DND-41 (cell line): Measurements from ENCODE around the gene TAX1BP3.

Experiments
- ATAC-seq: fragments of 200-7000 bp; cut with Tn5 transposase; 3 replicates; pipeline ENCODE4 v1.9.1; 2021; ENCODE audit warnings: low read depth; ENCODE audit not compliant: insufficient read depth
- DNase-seq: peaks from one replicate; pipeline ENCODE4 v3.0.0-alpha.2; 2020
- H2AFZ ChIP-seq: 2 replicates; pipeline ENCODE4 v1.6.0; 2012; ENCODE audit warnings: low read depth, low read length
- H3K27ac ChIP-seq: 2 replicates; pipeline ENCODE4 v1.5.1; 2012; ENCODE audit warnings: low read length, inconsistent platforms
- H3K27me3 ChIP-seq: fragments of 200-600 bp; sonication (generic); 2 replicates; pipeline ENCODE4 v1.6.0; 2012; ENCODE audit warnings: low read length, mild to moderate bottlenecking, inconsistent platforms; ENCODE audit not compliant: insufficient read depth, poor library complexity
- H3K36me3 ChIP-seq: 2 replicates; pipeline ENCODE4 v1.5.1; 2012; ENCODE audit warnings: low read length, inconsistent platforms; ENCODE audit not compliant: insufficient read depth
- H3K4me1 ChIP-seq: 2 replicates; pipeline ENCODE4 v1.5.1; 2012; ENCODE audit warnings: mild to moderate bottlenecking, low read length; ENCODE audit not compliant: insufficient read depth
- H3K4me2 ChIP-seq: 2 replicates; pipeline ENCODE4 v1.6.0; 2012; ENCODE audit warnings: mild to moderate bottlenecking, moderate library complexity, low read length, inconsistent platforms; ENCODE audit not compliant: insufficient read depth
- H3K4me3 ChIP-seq, 2 experiments: fragments of 200-600 bp in 1 of 2; shearing (Covaris generic) in 1 of 2; 2 replicates each; pipeline ENCODE4 v1.5.1; 2012 to 2016; ENCODE audit warnings: inconsistent platforms in 2 of 2, low read length in 2 of 2, mild to moderate bottlenecking in 2 of 2, low read depth in 1 of 2, moderate library complexity in 1 of 2
- H3K79me2 ChIP-seq: 2 replicates; pipeline ENCODE4 v1.6.0; 2012; ENCODE audit warnings: low read length, inconsistent platforms; ENCODE audit not compliant: insufficient read depth
- H3K9ac ChIP-seq: 2 replicates; pipeline ENCODE4 v1.6.0; 2012; ENCODE audit warnings: low read depth, mild to moderate bottlenecking, inconsistent platforms, low read length, moderate library complexity
- H3K9me3 ChIP-seq: 2 replicates; pipeline ENCODE4 v1.5.1; 2012; ENCODE audit warnings: low read length, moderate library complexity, mild to moderate bottlenecking, inconsistent platforms; ENCODE audit not compliant: insufficient read depth, severe bottlenecking
- H4K20me1 ChIP-seq: 2 replicates; pipeline ENCODE4 v1.6.0; 2012; ENCODE audit warnings: low read length; ENCODE audit not compliant: insufficient read depth
- EZH2 ChIP-seq: IDR thresholded peaks from 3 replicates; pipeline ENCODE4 v1.6.1; 2012; ENCODE audit warnings: borderline replicate concordance, low read depth, mild to moderate bottlenecking, moderate library complexity, low read length, inconsistent platforms; ENCODE audit not compliant: severe bottlenecking
- TF ChIP-seq, protein P1 (sequence below): IDR thresholded peaks from 2 replicates; pipeline ENCODE4 v1.5.1; 2012; ENCODE audit warnings: borderline replicate concordance, low read length, moderate library complexity, mild to moderate bottlenecking; ENCODE audit not compliant: poor library complexity, severe bottlenecking; ENCODE audit errors: extremely low read depth

Gene TAX1BP3

DNA sequence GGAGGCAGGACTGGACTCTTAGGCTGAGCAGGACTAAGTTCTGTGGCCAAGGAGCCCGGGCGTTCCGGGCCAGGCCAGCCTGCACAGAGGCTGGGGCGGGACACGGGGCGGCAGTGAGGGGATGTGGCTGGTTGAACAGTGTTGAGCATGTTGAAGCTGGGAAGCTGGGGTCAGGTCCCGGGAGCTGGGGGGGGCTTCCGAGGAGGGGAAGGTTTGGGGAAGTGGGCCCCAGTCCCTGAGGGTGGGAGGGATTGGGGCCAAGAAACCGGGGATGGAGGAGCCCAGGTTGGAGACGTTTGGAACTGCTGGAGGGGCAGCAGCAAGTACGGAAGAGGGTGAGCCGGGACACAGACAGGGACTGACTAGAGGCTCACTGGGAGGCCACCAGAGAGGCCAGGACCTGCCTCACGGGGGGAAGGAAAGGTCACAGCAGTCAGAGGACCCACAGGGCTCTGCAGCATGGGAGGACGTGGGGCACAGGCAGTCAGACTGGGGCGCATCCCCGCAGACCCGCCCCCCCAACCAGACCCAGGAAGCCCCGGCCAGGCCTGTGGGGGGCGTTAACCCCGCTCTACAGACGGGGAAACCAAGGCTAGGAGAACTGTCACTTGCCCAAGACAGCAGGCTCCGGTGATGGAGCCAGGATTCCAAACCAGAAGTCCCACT lies 9.5 kb downstream of the TAX1BP3 start:
- H4K20me1 ChIP-seq = peaks cover 3% of the 10 kb centered on the region; the same call in 1 of the 2 replicates
- no peaks in the 10 kb centered on the region for H3K79me2 ChIP-seq
- no peak overlapping the region for H3K4me2 ChIP-seq
- H3K4me3 ChIP-seq = no peak overlapping the region
- H3K9ac ChIP-seq = no peak overlapping the region
- no peak for TF ChIP-seq EZH2
- TF ChIP-seq, protein P1, sequence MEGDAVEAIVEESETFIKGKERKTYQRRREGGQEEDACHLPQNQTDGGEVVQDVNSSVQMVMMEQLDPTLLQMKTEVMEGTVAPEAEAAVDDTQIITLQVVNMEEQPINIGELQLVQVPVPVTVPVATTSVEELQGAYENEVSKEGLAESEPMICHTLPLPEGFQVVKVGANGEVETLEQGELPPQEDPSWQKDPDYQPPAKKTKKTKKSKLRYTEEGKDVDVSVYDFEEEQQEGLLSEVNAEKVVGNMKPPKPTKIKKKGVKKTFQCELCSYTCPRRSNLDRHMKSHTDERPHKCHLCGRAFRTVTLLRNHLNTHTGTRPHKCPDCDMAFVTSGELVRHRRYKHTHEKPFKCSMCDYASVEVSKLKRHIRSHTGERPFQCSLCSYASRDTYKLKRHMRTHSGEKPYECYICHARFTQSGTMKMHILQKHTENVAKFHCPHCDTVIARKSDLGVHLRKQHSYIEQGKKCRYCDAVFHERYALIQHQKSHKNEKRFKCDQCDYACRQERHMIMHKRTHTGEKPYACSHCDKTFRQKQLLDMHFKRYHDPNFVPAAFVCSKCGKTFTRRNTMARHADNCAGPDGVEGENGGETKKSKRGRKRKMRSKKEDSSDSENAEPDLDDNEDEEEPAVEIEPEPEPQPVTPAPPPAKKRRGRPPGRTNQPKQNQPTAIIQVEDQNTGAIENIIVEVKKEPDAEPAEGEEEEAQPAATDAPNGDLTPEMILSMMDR = no peak
- DNase-seq = no peak
- ATAC-seq = no peak
- H3K27me3 ChIP-seq = no peaks in the 10 kb centered on the region
- no peak overlapping the region for H2AFZ ChIP-seq
- H3K27ac ChIP-seq = no peak overlapping the region
- H3K9me3 ChIP-seq = no peaks in the 10 kb centered on the region
- H3K36me3 ChIP-seq = peaks cover 17% of the 10 kb centered on the region
- no peaks in the 10 kb centered on the region for H3K4me1 ChIP-seq

DNA sequence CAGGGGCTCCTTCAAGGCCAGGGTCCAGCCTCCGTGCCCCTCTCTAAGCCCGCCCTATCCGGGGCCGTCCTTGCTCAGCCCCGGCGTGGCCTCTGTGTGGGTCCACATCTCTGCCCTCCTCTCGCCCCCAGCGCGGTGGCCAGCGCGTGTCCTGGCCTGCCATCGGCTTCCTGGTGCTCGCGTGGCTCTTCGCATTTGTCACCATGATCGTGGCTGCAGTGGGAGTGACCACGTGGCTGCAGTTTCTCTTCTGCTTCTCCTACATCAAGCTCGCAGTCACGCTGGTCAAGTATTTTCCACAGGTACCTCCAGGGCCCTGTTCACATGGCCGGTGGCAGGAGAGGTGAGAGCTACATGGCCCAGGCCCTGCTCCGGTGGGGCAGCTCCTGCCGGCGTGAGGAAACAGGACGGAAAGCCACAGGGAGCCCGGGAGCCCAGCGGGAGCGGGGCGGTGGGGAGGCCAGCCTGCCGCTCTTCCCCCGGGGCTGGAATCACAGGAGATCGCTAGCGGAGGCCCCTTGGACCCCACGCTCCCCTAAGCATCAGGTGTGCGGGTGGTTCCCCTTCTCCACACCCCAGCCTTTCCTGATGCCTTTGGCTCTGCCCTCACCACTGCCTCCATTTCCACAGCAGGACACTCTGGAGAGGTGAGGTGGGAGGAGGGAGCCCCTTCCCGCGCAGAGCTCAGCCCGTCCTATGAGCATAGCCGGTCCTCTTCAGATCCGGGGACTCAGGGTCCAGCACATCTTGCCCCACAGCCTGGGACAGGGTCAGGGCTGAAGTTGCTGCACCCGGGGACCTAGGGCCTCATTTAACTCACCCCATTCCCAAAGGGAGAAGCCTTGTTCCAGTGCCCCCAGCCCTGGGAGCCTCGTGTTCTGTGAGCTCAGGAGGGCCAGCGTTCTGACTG lies 10.2 kb downstream of the TAX1BP3 start:
- Histone ChIP-seq H4K20me1 (no peaks in the 10 kb centered on the region), H3K27me3 (no peaks in the 10 kb centered on the region), H3K4me3 (no peak overlapping the region), H3K9me3 (no peaks in the 10 kb centered on the region), H3K79me2 (no peaks in the 10 kb centered on the region), H3K9ac (no peak overlapping the region), H3K27ac (no peak overlapping the region), H2AFZ (no peak overlapping the region), H3K36me3 (peaks cover 12% of the 10 kb centered on the region; the same call in 1 of the 2 replicates), H3K4me2 (no peak overlapping the region), H3K4me1 (no peaks in the 10 kb centered on the region)
- ATAC-seq (no peak), DNase-seq (no peak)
- no peak for TF ChIP-seq EZH2
- TF ChIP-seq, protein P1 = no peak

DNA sequence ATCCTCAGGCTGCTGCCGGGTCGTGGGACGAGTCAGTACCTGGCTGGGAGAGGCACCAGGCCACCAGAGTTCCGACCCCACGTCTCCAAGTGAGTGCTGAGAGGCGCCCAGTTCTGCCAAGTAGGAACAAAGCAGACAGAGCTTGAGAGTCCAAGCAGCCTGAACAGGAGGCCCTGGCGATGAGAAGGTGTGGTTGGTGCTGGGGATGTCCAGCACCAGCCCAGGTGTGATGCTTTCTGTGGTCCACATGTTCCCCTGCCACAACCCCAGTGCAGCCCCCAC lies 10.8 kb downstream of the TAX1BP3 start:
- Histone ChIP-seq H3K9me3 (no peaks in the 10 kb centered on the region), H4K20me1 (no peaks in the 10 kb centered on the region), H3K27ac (no peak overlapping the region), H3K9ac (no peak overlapping the region), H3K36me3 (peaks cover 12% of the 10 kb centered on the region; the same call in 1 of the 2 replicates), H3K4me3 (no peak overlapping the region), H3K4me2 (no peak overlapping the region), H3K4me1 (no peaks in the 10 kb centered on the region), H2AFZ (no peak overlapping the region), H3K27me3 (no peaks in the 10 kb centered on the region), H3K79me2 (no peaks in the 10 kb centered on the region)
- ATAC-seq (no peak), DNase-seq (no peak)
- no peak for TF ChIP-seq EZH2
- TF ChIP-seq, protein P1 = no peak
